ENCODE results near the gene DLK1.

DNA sequence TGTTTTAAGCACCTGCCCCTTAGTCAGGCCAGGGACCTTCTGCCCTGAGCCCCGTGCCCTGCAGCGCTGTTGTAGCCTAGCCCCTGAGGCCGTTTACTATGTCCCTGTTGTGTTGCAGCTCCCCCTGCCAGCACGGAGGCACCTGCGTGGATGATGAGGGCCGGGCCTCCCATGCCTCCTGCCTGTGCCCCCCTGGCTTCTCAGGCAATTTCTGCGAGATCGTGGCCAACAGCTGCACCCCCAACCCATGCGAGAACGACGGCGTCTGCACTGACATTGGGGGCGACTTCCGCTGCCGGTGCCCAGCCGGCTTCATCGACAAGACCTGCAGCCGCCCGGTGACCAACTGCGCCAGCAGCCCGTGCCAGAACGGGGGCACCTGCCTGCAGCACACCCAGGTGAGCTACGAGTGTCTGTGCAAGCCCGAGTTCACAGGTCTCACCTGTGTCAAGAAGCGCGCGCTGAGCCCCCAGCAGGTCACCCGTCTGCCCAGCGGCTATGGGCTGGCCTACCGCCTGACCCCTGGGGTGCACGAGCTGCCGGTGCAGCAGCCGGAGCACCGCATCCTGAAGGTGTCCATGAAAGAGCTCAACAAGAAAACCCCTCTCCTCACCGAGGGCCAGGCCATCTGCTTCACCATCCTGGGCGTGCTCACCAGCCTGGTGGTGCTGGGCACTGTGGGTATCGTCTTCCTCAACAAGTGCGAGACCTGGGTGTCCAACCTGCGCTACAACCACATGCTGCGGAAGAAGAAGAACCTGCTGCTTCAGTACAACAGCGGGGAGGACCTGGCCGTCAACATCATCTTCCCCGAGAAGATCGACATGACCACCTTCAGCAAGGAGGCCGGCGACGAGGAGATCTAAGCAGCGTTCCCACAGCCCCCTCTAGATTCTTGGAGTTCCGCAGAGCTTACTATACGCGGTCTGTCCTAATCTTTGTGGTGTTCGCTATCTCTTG lies 7.6 kb downstream of the DLK1 start:
- TF ChIP-seq EZH2 (optimal IDR thresholded peaks at IDR 0.05; ENCODE audit: low read depth, low read length) = no peak
- TF ChIP-seq, protein P1, sequence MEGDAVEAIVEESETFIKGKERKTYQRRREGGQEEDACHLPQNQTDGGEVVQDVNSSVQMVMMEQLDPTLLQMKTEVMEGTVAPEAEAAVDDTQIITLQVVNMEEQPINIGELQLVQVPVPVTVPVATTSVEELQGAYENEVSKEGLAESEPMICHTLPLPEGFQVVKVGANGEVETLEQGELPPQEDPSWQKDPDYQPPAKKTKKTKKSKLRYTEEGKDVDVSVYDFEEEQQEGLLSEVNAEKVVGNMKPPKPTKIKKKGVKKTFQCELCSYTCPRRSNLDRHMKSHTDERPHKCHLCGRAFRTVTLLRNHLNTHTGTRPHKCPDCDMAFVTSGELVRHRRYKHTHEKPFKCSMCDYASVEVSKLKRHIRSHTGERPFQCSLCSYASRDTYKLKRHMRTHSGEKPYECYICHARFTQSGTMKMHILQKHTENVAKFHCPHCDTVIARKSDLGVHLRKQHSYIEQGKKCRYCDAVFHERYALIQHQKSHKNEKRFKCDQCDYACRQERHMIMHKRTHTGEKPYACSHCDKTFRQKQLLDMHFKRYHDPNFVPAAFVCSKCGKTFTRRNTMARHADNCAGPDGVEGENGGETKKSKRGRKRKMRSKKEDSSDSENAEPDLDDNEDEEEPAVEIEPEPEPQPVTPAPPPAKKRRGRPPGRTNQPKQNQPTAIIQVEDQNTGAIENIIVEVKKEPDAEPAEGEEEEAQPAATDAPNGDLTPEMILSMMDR (IDR thresholded peaks at IDR 0.05; ENCODE audit: low read length) = no peak
- TF ChIP-seq EZH2phosphoT487 (IDR thresholded peaks at IDR 0.05; ENCODE audit: low read length) = no peak
